NB4 (cell line): ENCODE data around the gene BMP5.

Source experiments
- CTCF ChIP-seq: IDR thresholded peaks from one replicate; pipeline ENCODE4 v1.5.1; 2012; ENCODE audit warnings: low read depth, low read length
- MAX ChIP-seq: IDR thresholded peaks from 2 replicates; pipeline ENCODE4 v1.6.1; 2011; ENCODE audit warnings: low read depth, low read length
- POLR2A ChIP-seq: IDR thresholded peaks from 2 replicates; pipeline ENCODE4 v1.6.1; 2011; ENCODE audit warnings: mild to moderate bottlenecking; ENCODE audit not compliant: insufficient read length; ENCODE audit errors: extremely low read depth

DNA sequence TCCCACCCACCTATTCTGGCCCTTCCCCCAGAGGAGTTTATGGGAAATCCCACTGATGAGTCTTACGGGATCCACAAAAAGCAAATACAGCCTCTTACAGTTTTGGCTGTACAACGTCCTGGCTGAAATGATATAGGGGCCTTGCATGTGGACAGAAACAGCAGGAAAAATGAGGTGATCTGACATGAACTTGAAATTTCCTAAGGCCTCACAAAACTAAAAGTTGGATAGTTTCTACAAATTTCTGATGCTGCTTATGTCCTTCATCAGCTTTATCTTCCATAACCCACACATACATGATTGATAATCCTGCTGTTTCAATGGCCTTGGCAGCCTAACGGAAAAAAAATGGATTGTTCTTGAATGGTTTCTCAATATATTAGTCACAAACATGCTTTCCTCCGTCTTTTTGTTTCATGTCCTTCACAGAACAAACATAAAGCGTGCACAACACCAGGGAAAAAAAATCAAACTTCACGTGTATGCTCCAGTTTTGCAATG lies 118.8 kb downstream of the BMP5 start:
- TF ChIP-seq POLR2A (no peak), CTCF (no peak), MAX (no peak)
